ENCODE results near the gene TENT4A.

DNA sequence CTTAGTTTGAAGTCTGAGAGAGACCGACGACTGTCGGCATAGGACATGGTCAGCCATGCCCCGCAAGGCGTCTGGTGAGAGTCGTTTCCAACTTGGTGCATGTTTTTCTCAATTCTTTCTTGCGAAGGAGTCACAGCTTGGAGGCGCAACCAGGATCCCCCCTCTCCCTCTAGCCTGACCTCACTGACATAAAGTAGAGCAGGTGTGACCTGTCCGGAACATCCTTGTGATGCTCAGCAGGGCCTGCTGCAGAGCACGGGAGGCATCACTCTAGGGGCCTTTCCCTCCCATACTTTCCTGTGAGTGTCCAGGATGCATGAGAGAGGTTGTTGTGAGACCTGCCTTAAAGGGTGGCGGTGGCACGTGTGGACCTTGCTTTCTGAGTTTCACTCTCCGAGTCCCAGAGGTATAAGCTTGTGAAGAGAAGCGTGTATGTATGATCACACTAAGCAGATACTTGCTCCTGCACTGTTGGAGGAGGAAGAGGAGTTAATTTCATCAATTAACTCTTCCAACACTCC lies 5.0 kb downstream of the TENT4A start:
- TF ChIP-seq, protein P1, sequence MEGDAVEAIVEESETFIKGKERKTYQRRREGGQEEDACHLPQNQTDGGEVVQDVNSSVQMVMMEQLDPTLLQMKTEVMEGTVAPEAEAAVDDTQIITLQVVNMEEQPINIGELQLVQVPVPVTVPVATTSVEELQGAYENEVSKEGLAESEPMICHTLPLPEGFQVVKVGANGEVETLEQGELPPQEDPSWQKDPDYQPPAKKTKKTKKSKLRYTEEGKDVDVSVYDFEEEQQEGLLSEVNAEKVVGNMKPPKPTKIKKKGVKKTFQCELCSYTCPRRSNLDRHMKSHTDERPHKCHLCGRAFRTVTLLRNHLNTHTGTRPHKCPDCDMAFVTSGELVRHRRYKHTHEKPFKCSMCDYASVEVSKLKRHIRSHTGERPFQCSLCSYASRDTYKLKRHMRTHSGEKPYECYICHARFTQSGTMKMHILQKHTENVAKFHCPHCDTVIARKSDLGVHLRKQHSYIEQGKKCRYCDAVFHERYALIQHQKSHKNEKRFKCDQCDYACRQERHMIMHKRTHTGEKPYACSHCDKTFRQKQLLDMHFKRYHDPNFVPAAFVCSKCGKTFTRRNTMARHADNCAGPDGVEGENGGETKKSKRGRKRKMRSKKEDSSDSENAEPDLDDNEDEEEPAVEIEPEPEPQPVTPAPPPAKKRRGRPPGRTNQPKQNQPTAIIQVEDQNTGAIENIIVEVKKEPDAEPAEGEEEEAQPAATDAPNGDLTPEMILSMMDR (conservative IDR thresholded peaks at IDR 0.05; ENCODE audit: low read depth, low read length), result no peak
- no peak for TF ChIP-seq EZH2phosphoT487 (IDR thresholded peaks at IDR 0.05; ENCODE audit: borderline replicate concordance, low read length)

Measured in PC-3 (cell line).